Measurements from ENCODE around the gene GZMM. TPM values are rescaled to one million over a fixed set of nuclear protein-coding genes. Genes with fewer than 3 reads are reported as not detected.

GZMM gene
- total and polyA plus RNA-seq, 2 donors, result 0.63 to 1.5 TPM

- peaks cover 10% of the 10 kb centered on the region for H3K36me3 ChIP-seq (ENCODE audit: insufficient read depth)
- DNase-seq (ENCODE audit: extremely low spot score), result no peak
- no peak overlapping the region for H3K27ac ChIP-seq (ENCODE audit: low read depth)
- no peak overlapping the region for H3K4me3 ChIP-seq (ENCODE audit: low read depth, low read length)
- peaks cover 2% of the 10 kb centered on the region for H3K4me1 ChIP-seq (ENCODE audit: insufficient read depth)
- 75% methylated on average over 16 of the region's 16 CpGs for WGBS
Measured at GRCh38 chr19:535017-535835, 8.6 kb upstream of the GZMM start.

- H3K4me3 ChIP-seq (ENCODE audit: low read depth, low read length), result no peak overlapping the region
- H3K4me1 ChIP-seq (ENCODE audit: insufficient read depth), result peaks cover 2% of the 10 kb centered on the region
- DNase-seq (ENCODE audit: extremely low spot score), result no peak
- WGBS, result 89% methylated on average over 55 of the region's 55 CpGs
- H3K27ac ChIP-seq (ENCODE audit: low read depth), result no peak overlapping the region
- H3K36me3 ChIP-seq (ENCODE audit: insufficient read depth), result peaks cover 13% of the 10 kb centered on the region
Measured at GRCh38 chr19:536031-536880, 7.6 kb upstream of the GZMM start.

- H3K36me3 ChIP-seq (ENCODE audit: insufficient read depth), result peaks cover 15% of the 10 kb centered on the region
- 95% methylated on average over 26 of the region's 26 CpGs for WGBS
Measured at GRCh38 chr19:536881-537404, 6.9 kb upstream of the GZMM start.

GRCh38 chr19:538641-539428 is 5.0 kb upstream of the GZMM start:
- no peak overlapping the region for H3K4me3 ChIP-seq (ENCODE audit: low read depth, low read length)
- H3K4me1 ChIP-seq (ENCODE audit: insufficient read depth), result peaks cover 2% of the 10 kb centered on the region
- DNase-seq (ENCODE audit: extremely low spot score), result no peak
- peaks cover 15% of the 10 kb centered on the region for H3K36me3 ChIP-seq (ENCODE audit: insufficient read depth)
- H3K27ac ChIP-seq (ENCODE audit: low read depth), result no peak overlapping the region
- whole genome bisulfite sequencing, result 87% methylated on average over 40 of the region's 40 CpGs

More at GRCh38 chr19:536881-537404, 6.9 kb upstream of the GZMM start:
- no peak overlapping the region for H3K4me3 ChIP-seq (ENCODE audit: low read depth, low read length)
- H3K27ac ChIP-seq (ENCODE audit: low read depth), result no peak overlapping the region
- no peak for DNase-seq (ENCODE audit: extremely low spot score)
- H3K4me1 ChIP-seq (ENCODE audit: insufficient read depth), result peaks cover 2% of the 10 kb centered on the region

GRCh38 chr19:539429-540030 is 4.3 kb upstream of the GZMM start:
- 85% methylated on average over 30 of the region's 30 CpGs for WGBS
- Histone ChIP-seq H3K4me1 (ENCODE audit: insufficient read depth) (no peaks in the 10 kb centered on the region), H3K4me3 (ENCODE audit: low read depth, low read length) (no peak overlapping the region), H3K27ac (ENCODE audit: low read depth) (no peak overlapping the region), H3K36me3 (ENCODE audit: insufficient read depth) (peaks cover 15% of the 10 kb centered on the region)
- no peak for DNase-seq (ENCODE audit: extremely low spot score)

GRCh38 chr19:540867-541637 is 2.8 kb upstream of the GZMM start:
- Histone ChIP-seq H3K36me3 (ENCODE audit: insufficient read depth) (peaks cover 15% of the 10 kb centered on the region), H3K4me1 (ENCODE audit: insufficient read depth) (no peaks in the 10 kb centered on the region), H3K4me3 (ENCODE audit: low read depth, low read length) (no peak overlapping the region), H3K27ac (ENCODE audit: low read depth) (no peak overlapping the region)
- no peak for DNase-seq (ENCODE audit: extremely low spot score)
- 89% methylated on average over 51 of the region's 51 CpGs for WGBS

GRCh38 chr19:541699-542098 is 2.2 kb upstream of the GZMM start:
- WGBS, result 84% methylated on average over 26 of the region's 26 CpGs
- no peak for DNase-seq (ENCODE audit: extremely low spot score)
- H3K27ac ChIP-seq (ENCODE audit: low read depth), result no peak overlapping the region
- H3K4me1 ChIP-seq (ENCODE audit: insufficient read depth), result no peaks in the 10 kb centered on the region
- peaks cover 15% of the 10 kb centered on the region for H3K36me3 ChIP-seq (ENCODE audit: insufficient read depth)
- no peak overlapping the region for H3K4me3 ChIP-seq (ENCODE audit: low read depth, low read length)

GRCh38 chr19:542173-542866 is 1.5 kb upstream of the GZMM start:
- no peak overlapping the region for H3K27ac ChIP-seq (ENCODE audit: low read depth)
- no peak for DNase-seq (ENCODE audit: extremely low spot score)
- WGBS, result 90% methylated on average over 34 of the region's 34 CpGs
- H3K4me1 ChIP-seq (ENCODE audit: insufficient read depth), result no peaks in the 10 kb centered on the region
- no peak overlapping the region for H3K4me3 ChIP-seq (ENCODE audit: low read depth, low read length)
- peaks cover 11% of the 10 kb centered on the region for H3K36me3 ChIP-seq (ENCODE audit: insufficient read depth)

- no peak for DNase-seq (ENCODE audit: extremely low spot score)
- Histone ChIP-seq H3K27ac (ENCODE audit: low read depth) (no peak overlapping the region), H3K4me1 (ENCODE audit: insufficient read depth) (no peaks in the 10 kb centered on the region), H3K36me3 (ENCODE audit: insufficient read depth) (no peaks in the 10 kb centered on the region), H3K4me3 (ENCODE audit: low read depth, low read length) (no peak overlapping the region)
- 89% methylated on average over 15 of the region's 15 CpGs for WGBS
Measured at GRCh38 chr19:547117-547516, 3.3 kb downstream of the GZMM start.

GRCh38 chr19:547836-548720 is 4.2 kb downstream of the GZMM start:
- Histone ChIP-seq H3K4me3 (ENCODE audit: low read depth, low read length) (no peak overlapping the region), H3K27ac (ENCODE audit: low read depth) (no peak overlapping the region), H3K36me3 (ENCODE audit: insufficient read depth) (no peaks in the 10 kb centered on the region), H3K4me1 (ENCODE audit: insufficient read depth) (no peaks in the 10 kb centered on the region)
- no peak for DNase-seq (ENCODE audit: extremely low spot score)
- 85% methylated on average over 26 of the region's 26 CpGs for WGBS
